ENCODE data around the gene SLC35B4.

Gene SLC35B4

DNA sequence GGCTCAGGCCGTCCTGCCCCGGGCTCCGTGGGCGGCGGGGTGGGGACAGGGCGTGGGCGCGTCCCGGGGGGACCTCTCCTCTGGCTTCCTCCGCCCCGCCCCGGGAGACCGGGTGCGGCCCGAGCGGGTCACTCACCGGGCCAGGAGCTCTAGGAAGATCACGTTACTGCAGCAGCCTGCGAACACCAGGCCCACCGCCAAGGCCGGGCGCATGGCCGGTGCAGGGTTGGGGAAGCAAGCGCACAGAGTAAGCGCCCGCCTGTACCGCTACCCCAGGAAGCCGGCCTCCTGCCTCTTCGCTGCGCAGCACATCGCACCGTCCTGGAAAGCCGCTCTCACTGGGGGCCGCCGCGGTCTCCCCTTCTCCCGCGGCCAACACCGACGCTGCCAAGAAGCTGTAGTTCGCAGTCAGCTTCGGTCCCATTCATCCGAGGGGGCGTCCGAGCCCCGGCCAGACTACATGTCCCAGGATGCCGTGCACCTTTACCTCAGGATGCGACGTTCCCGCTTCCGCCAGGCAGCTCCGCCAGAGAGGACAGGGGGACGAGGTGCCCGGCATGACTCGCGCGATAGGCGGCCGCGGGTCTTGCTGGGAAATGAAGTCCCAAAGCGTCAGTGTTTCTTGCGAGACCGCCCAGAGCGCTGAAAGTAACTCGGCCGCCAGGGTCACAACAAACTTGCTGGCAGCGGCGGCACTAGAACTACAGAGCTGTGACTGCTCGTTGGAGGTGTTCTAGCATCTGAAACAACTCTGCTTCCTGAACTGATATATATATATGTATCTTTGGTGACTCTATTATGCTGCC, at the start of gene SLC35B4:
TSS of gene SLC35B4 (minus strand) at position 392 of the 806 bp plus-strand sequence. CDS start at position 213, 179 bp downstream.
- TF ChIP-seq CTCF (IDR thresholded peaks at IDR 0.05; ENCODE audit: low read depth, low read length, missing control alignments) = peak; percentile 24
- peak within 1 kb of the TSS; percentile 66 for H3K4me3 ChIP-seq (ENCODE audit: low read depth, low read length)
- DNase-seq (ENCODE audit: low read depth) = peak; percentile 93
- in situ Hi-C loops (cut with HindIII; ENCODE audit: low sequenced_read_pairs) = no loop called here

DNA sequence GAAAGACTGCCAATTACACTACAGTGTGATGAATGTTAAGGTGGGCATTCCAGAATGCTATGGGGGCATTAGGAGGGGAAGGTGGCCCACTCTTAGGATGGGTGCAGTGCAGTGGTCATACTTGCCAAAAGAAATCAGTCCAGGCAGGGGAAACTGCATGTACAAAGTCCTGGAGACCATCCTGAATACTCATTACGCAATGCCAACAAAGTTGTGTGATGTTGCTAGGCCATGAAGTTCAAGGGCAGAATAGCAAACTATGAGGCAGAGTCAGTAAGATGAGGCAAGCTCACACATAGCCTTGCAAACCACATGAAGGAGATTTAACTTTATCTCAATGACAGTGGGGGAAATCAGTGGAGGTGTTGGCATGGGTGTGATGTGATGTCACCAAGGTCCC, 49.8 kb upstream of the SLC35B4 start:
- no peak for TF ChIP-seq CTCF (IDR thresholded peaks at IDR 0.05; ENCODE audit: low read depth, low read length, missing control alignments)
- H3K4me3 ChIP-seq (ENCODE audit: low read depth, low read length) = no peak overlapping the region
- DNase-seq (ENCODE audit: low read depth) = no peak
- in situ Hi-C loops (cut with HindIII; ENCODE audit: low sequenced_read_pairs) = no loop called here

GRCh38 chr7:134365341-134366054, 48.8 kb upstream of the SLC35B4 start:
- DNase-seq (ENCODE audit: low read depth) = no peak
- TF ChIP-seq CTCF (IDR thresholded peaks at IDR 0.05; ENCODE audit: low read depth, low read length, missing control alignments) = no peak
- in situ Hi-C loops (cut with HindIII; ENCODE audit: low sequenced_read_pairs) = no loop called here
- no peak overlapping the region for H3K4me3 ChIP-seq (ENCODE audit: low read depth, low read length)

DNA sequence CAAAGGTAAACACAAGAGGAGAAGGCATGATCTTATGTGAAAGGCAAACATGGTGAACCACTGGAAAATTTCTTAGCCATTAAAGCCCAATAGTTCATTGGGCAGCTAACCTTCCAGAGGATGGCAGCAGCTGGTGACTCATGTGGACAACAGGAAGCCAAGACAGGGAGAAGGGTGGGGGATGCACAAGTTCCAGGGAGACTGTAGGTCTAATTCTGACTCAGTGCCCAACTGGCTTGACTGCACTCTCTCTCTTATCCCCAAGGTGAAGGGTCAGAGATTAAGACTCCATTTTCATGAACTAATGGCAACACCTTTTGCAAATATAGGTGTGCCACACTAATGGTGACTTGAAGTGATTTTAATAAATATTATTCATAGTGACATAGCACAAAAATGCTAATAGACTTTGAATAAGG, 47.9 kb upstream of the SLC35B4 start:
- no peak for DNase-seq (ENCODE audit: low read depth)
- in situ Hi-C loops (cut with HindIII; ENCODE audit: low sequenced_read_pairs) = no loop called here
- no peak overlapping the region for H3K4me3 ChIP-seq (ENCODE audit: low read depth, low read length)
- no peak for TF ChIP-seq CTCF (IDR thresholded peaks at IDR 0.05; ENCODE audit: low read depth, low read length, missing control alignments)

DNA sequence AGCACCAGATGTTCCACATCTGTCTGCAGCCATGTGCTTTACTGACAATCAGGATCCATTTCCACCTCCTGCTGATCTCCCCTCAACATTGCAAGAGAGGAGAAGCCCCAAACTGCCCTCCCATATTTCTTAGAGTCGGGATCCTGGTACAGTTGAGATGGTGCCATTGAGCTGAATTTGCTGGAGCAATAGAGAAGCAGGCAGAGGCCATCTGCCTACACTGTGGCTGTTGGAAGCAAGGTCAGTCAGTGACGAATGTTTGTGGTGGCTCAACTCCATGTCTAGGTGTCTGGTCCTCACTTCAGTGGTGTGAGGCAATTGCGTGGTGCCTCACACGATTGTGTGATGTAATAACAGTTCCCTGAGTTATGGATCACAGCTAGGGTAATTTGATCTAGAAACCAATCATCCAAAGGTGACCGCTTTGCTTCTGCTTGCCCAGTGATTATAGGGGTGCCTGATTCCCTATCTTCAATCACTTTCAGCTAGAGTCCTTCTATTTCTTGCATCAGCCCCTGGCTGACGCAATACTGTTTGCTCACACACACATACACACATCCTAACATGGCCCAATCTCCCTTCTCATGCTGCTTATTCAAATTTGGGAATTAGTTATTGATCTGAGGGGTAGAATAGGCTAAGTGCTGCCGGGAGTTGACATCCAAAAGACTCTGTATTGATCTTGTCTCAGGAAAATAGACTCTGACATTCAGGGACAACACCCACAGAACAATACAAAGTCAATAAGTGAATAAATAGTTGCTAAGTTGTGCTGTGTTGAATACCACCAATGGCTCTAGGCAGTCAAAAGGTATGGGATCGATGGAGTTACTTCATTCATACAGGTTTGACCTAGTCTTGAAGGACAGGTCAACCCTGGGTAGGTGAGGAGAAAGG, 46.1 kb upstream of the SLC35B4 start:
- TF ChIP-seq CTCF (IDR thresholded peaks at IDR 0.05; ENCODE audit: low read depth, low read length, missing control alignments) = no peak
- no peak overlapping the region for H3K4me3 ChIP-seq (ENCODE audit: low read depth, low read length)
- DNase-seq (ENCODE audit: low read depth) = no peak
- in situ Hi-C loops (cut with HindIII; ENCODE audit: low sequenced_read_pairs) = no loop called here

DNA sequence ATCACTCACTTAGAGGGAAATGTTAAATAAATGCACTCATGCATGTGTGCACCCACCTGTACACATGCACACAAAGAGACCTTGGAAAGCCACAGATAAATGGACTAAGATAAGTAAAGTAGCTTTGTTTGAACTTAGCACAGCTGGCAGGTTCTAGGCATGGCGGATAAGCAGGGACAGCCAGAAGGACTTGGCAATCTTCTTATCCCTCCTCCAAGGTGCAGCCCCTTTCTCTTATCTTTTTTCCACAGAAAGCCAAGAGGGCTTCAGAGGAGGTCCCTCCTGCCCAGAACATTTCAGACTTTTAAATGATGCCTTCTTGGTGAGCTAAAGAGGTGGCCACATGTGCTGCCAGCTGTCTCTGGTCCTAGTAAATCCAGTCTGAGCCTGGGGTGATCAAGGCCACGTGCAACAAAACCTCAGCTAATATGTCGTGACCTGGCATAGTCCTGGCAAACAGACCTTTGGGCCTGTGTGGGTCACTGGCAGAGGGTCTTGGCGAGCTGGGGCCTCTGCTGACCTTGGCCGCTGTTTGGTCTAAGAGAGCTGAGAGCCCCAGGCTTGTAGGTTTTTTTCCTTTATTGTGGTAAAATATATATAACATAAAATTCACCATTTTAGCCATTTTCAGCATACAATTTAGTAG, 43.2 kb upstream of the SLC35B4 start:
- H3K4me3 ChIP-seq (ENCODE audit: low read depth, low read length) = no peak overlapping the region
- in situ Hi-C loops (cut with HindIII; ENCODE audit: low sequenced_read_pairs) = no loop called here
- TF ChIP-seq CTCF (IDR thresholded peaks at IDR 0.05; ENCODE audit: low read depth, low read length, missing control alignments) = no peak
- DNase-seq (ENCODE audit: low read depth) = no peak
